HAP-1 (cell line): Measurements from ENCODE around the gene SULT1C3.

ENCODE experiments used
- DNase-seq, 2 experiments: peaks; one replicate each; pipeline ENCODE4 v3.0.0-alpha.2; 2016 to 2020; ENCODE audit warnings: low spot score in 2 of 2
- H3K27me3 ChIP-seq: fragments of 250-450 bp; sonication (Bioruptor Pico); 2 replicates; pipeline ENCODE4 v1.5.1; 2020; ENCODE audit warnings: low read depth, mild to moderate bottlenecking, moderate library complexity
- H3K36me3 ChIP-seq: fragments of 250-450 bp; sonication (Bioruptor Pico); replicated peaks from 2 replicates; pipeline ENCODE4 v1.5.1; 2020; ENCODE audit warnings: mild to moderate bottlenecking
- H3K4me1 ChIP-seq: fragments of 250-450 bp; sonication (Bioruptor Pico); 2 replicates; pipeline ENCODE4 v1.5.1; 2020; ENCODE audit warnings: mild to moderate bottlenecking
- H3K4me3 ChIP-seq: fragments of 250-450 bp; sonication (Bioruptor Pico); 2 replicates; pipeline ENCODE4 v1.5.1; 2020; ENCODE audit warnings: mild to moderate bottlenecking, moderate library complexity
- H3K9me3 ChIP-seq: fragments of 250-450 bp; sonication (Bioruptor Pico); 2 replicates; pipeline ENCODE4 v1.5.1; 2020; ENCODE audit warnings: mild to moderate bottlenecking, moderate library complexity
- in situ Hi-C: fragments of 300-500 bp; cut with MboI; formaldehyde crosslinking; loops from 3 replicates; pipeline ENCODE4 v1.14.3; 2020; ENCODE audit warnings: low sequenced_read_pairs, inconsistent platforms, mixed read lengths

The SULT1C3 gene

GRCh38 chr2:108293850-108294249 is 54.1 kb downstream of the SULT1C3 start:
- Histone ChIP-seq H3K4me3 (no peak overlapping the region), H3K36me3 (no peaks in the 10 kb centered on the region), H3K4me1 (no peaks in the 10 kb centered on the region), H3K27me3 (no peaks in the 10 kb centered on the region), H3K9me3 (no peaks in the 10 kb centered on the region)
- in situ Hi-C loops: no loop called here
- no peak for DNase-seq

- Histone ChIP-seq H3K4me1 (no peaks in the 10 kb centered on the region), H3K4me3 (no peak overlapping the region), H3K36me3 (no peaks in the 10 kb centered on the region), H3K27me3 (no peaks in the 10 kb centered on the region), H3K9me3 (no peaks in the 10 kb centered on the region)
- in situ Hi-C loops: no loop called here
- no peak for DNase-seq
These were observed 57.8 kb downstream of the SULT1C3 start for GRCh38 chr2:108297436-108298141.

DNA sequence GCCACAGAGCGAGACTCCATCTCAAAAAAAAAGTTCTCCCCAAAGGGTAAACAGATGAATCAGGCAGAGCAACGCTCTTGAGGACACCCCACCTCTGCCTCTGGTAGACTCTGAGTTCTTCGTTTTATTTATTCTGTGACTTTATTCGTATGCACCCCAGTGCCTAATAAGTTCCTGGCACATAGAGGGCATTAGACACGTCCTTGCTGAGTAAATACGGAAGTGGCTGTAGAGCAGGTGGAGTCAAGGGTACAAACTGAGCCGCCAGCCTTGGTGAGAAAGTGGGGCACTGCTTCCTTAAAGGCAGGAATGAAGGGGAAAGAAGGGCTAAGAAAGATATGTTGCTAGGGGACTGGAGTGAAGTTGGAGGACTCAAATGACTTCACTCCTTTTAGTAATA is 61.8 kb downstream of the SULT1C3 start:
- no peak for DNase-seq
- H3K4me1 ChIP-seq: no peaks in the 10 kb centered on the region
- in situ Hi-C loops: no loop called here
- H3K4me3 ChIP-seq: no peak overlapping the region
- no peaks in the 10 kb centered on the region for H3K36me3 ChIP-seq
- no peaks in the 10 kb centered on the region for H3K27me3 ChIP-seq
- H3K9me3 ChIP-seq: no peaks in the 10 kb centered on the region

- Histone ChIP-seq H3K36me3 (no peaks in the 10 kb centered on the region), H3K4me3 (no peak overlapping the region), H3K27me3 (no peaks in the 10 kb centered on the region), H3K9me3 (no peaks in the 10 kb centered on the region), H3K4me1 (no peaks in the 10 kb centered on the region)
- no peak for DNase-seq
- in situ Hi-C loops: no loop called here
These were observed 65.2 kb downstream of the SULT1C3 start for GRCh38 chr2:108304975-108305374.

DNA sequence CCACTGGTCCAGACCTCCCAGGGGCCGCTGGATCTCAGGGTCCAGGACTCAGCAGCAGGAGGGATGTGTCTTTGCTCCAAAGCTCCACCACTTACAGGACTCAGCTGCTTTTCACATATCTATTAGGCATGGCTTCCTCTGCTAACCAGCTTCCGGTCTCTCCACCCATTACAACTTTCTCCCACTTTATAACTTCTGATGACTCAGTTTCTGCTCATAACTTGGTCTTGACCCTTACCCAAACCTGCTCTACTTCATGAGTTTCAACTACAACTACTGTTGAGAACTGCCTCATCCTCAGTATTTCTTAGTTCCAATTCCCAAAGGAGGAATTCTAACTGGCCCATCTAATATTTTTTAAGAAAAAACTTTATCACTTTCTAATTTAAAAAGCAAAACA is 66.1 kb downstream of the SULT1C3 start:
- DNase-seq: no peak
- Histone ChIP-seq H3K36me3 (no peaks in the 10 kb centered on the region), H3K27me3 (no peaks in the 10 kb centered on the region), H3K4me3 (no peak overlapping the region), H3K4me1 (no peaks in the 10 kb centered on the region), H3K9me3 (no peaks in the 10 kb centered on the region)
- in situ Hi-C loops: no loop called here

GRCh38 chr2:108309903-108310302 is 70.1 kb downstream of the SULT1C3 start:
- no peak overlapping the region for H3K4me3 ChIP-seq
- in situ Hi-C loops: no loop called here
- DNase-seq: no peak
- no peaks in the 10 kb centered on the region for H3K36me3 ChIP-seq
- H3K4me1 ChIP-seq: no peaks in the 10 kb centered on the region
- no peaks in the 10 kb centered on the region for H3K27me3 ChIP-seq
- no peaks in the 10 kb centered on the region for H3K9me3 ChIP-seq
